ENCODE results near the gene PTPRC.

- TF ChIP-seq FOXP2 (optimal IDR thresholded peaks at IDR 0.05; ENCODE audit: borderline replicate concordance, extremely low read depth, extremely low read length, insufficient read depth) (no peak), REST (IDR thresholded peaks at IDR 0.05; ENCODE audit: insufficient read depth in 1 of 2, low read depth in 2 of 2, low read length in 2 of 2) (no peak), SIN3A (IDR thresholded peaks at IDR 0.05; ENCODE audit: borderline replicate concordance, insufficient read depth, low read length) (no peak)
Observed at GRCh38 chr1:198595765-198596164, 43.1 kb upstream of the PTPRC start.

Measured in PFSK-1 (cell line).